ENCODE data around the gene TRIO. TPM values are rescaled to one million over a fixed set of nuclear protein-coding genes. Genes with fewer than 3 reads are reported as not detected.

The TRIO gene
- total RNA-seq, 2 experiments from 2014 or later = 4.1 to 6.5 TPM

DNA sequence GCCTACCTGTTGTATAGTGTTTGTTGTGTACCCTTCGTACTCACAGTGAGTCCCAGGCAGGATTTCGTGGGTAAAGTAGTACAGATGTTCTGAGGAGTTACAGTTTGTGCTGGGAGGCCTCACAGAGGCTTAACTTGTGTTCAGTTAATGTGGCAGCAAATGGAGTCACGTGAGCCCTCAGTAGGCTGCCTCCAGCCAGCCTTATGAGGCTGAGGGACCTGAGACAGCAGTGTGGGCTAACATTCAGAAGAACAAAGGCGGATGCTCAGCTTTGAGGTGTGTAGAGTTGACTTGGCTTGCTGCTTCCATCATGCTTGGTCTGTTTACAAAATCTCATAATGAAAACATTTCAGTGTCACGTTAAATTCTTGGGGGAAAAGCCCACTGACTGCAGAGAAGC is 118.1 kb downstream of the TRIO start:
- peaks cover 0 to 9% of the 10 kb centered on the region in 2 experiments for H3K27me3 ChIP-seq (ENCODE audit: control insufficient read depth in 1 of 2, insufficient read depth in 2 of 2, low read length in 2 of 2)
- no peak for TF ChIP-seq CTCF (IDR thresholded peaks at IDR 0.05)
- H3K9me3 Mint-ChIP-seq = no peaks in the 10 kb centered on the region
- no peak overlapping the region for H3K27ac Mint-ChIP-seq
- H3K9me3 ChIP-seq (ENCODE audit: control insufficient read depth in 1 of 2, insufficient read depth in 1 of 2, low read length in 2 of 2) = peaks cover 0 to 7% of the 10 kb centered on the region in 2 experiments
- peaks cover 9% of the 10 kb centered on the region for H3K27me3 Mint-ChIP-seq
- peaks cover 5% of the 10 kb centered on the region for H3K4me1 ChIP-seq (ENCODE audit: insufficient read depth, low read length)
- peaks cover 6% of the 10 kb centered on the region for H3K4me1 Mint-ChIP-seq (ENCODE audit: low read depth)
- H3K4me3 ChIP-seq (ENCODE audit: low read length) = no peak overlapping the region
- ChIA-PET POLR2A (no interaction called here), CTCF (no interaction called here)
- intact Hi-C loops (cut with DNase I, micrococcal nuclease) = loop anchor here in 1 of 2 experiments (10.0 kb wide), 2 partner anchors 116 to 266 kb away; partner anchors contain the start of gene TRIO
- H3K36me3 ChIP-seq (ENCODE audit: insufficient read depth, low read length) = no peaks in the 10 kb centered on the region
- DNase-seq (no peak), ATAC-seq (ENCODE audit: poor library complexity) (no peak)
- no peak overlapping the region for H3K27ac ChIP-seq (ENCODE audit: low read depth in 1 of 2, low read length in 2 of 2)
- no peaks in the 10 kb centered on the region for H3K36me3 Mint-ChIP-seq (ENCODE audit: low read depth)
- H3K4me3 Mint-ChIP-seq = no peak overlapping the region

GRCh38 chr5:14261856-14262611 is 118.9 kb downstream of the TRIO start:
- H3K27me3 Mint-ChIP-seq = peaks cover 9% of the 10 kb centered on the region
- no peaks in the 10 kb centered on the region for H3K36me3 ChIP-seq (ENCODE audit: insufficient read depth, low read length)
- POLR2A ChIA-PET = no interaction called here
- no peaks in the 10 kb centered on the region for H3K9me3 Mint-ChIP-seq
- H3K27ac ChIP-seq (ENCODE audit: low read depth in 1 of 2, low read length in 2 of 2) = no peak overlapping the region
- H3K27me3 ChIP-seq (ENCODE audit: control insufficient read depth in 1 of 2, insufficient read depth in 2 of 2, low read length in 2 of 2) = peaks cover 0 to 13% of the 10 kb centered on the region in 2 experiments
- H3K4me3 Mint-ChIP-seq = no peak overlapping the region
- no peaks in the 10 kb centered on the region for H3K36me3 Mint-ChIP-seq (ENCODE audit: low read depth)
- CTCF ChIA-PET = no interaction called here
- peaks cover 0 to 5% of the 10 kb centered on the region in 2 experiments for H3K9me3 ChIP-seq (ENCODE audit: control insufficient read depth in 1 of 2, insufficient read depth in 1 of 2, low read length in 2 of 2)
- intact Hi-C loops (cut with DNase I, micrococcal nuclease) = loop anchor here in 1 of 2 experiments (10.0 kb wide), 2 partner anchors 117 to 267 kb away; partner anchors contain the start of gene TRIO
- peaks cover 5% of the 10 kb centered on the region for H3K4me1 ChIP-seq (ENCODE audit: insufficient read depth, low read length)
- H3K27ac Mint-ChIP-seq = no peak overlapping the region
- no peak for TF ChIP-seq CTCF (IDR thresholded peaks at IDR 0.05)
- peaks cover 6% of the 10 kb centered on the region for H3K4me1 Mint-ChIP-seq (ENCODE audit: low read depth)
- DNase-seq (no peak), ATAC-seq (ENCODE audit: poor library complexity) (no peak)
- H3K4me3 ChIP-seq (ENCODE audit: low read length) = no peak overlapping the region

DNA sequence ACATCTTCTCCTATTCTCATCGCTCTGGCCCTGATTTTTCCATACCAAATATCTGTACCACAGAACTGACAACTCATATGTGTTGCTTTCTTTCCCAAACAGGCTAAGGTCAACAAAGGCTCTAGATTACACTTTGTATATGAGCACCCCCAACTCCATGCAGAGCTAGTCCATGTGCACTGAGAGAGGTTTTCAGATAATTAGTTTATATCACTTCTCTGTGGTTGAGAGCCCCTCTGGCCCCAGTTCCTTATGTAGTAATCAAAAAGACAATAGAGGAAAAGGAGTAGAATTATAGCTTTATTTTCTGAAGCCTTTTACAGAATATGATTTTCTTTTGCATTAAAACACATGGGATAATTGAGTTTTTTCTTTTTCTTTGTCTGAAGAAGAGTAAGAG is 120.0 kb downstream of the TRIO start:
- Histone ChIP-seq H3K4me3 (ENCODE audit: low read length) (no peak overlapping the region), H3K27me3 (ENCODE audit: control insufficient read depth in 1 of 2, insufficient read depth in 2 of 2, low read length in 2 of 2) (peaks cover 0 to 18% of the 10 kb centered on the region in 2 experiments), H3K36me3 (ENCODE audit: insufficient read depth, low read length) (no peaks in the 10 kb centered on the region), H3K4me1 (ENCODE audit: insufficient read depth, low read length) (peaks cover 5% of the 10 kb centered on the region), H3K27ac (ENCODE audit: low read depth in 1 of 2, low read length in 2 of 2) (no peak overlapping the region), H3K9me3 (ENCODE audit: control insufficient read depth in 1 of 2, insufficient read depth in 1 of 2, low read length in 2 of 2) (no peaks in the 10 kb centered on the region)
- no peaks in the 10 kb centered on the region for H3K36me3 Mint-ChIP-seq (ENCODE audit: low read depth)
- H3K27me3 Mint-ChIP-seq = peaks cover 15% of the 10 kb centered on the region
- intact Hi-C loops (cut with DNase I, micrococcal nuclease) = loop anchor here in 1 of 2 experiments (10.0 kb wide), 2 partner anchors 118 to 268 kb away; partner anchors contain the start of gene TRIO
- H3K9me3 Mint-ChIP-seq = no peaks in the 10 kb centered on the region
- no peak overlapping the region for H3K4me3 Mint-ChIP-seq
- ATAC-seq (ENCODE audit: poor library complexity) (no peak), DNase-seq (no peak)
- peaks cover 6% of the 10 kb centered on the region for H3K4me1 Mint-ChIP-seq (ENCODE audit: low read depth)
- no peak for TF ChIP-seq CTCF (IDR thresholded peaks at IDR 0.05)
- ChIA-PET POLR2A (no interaction called here), CTCF (no interaction called here)
- no peak overlapping the region for H3K27ac Mint-ChIP-seq
